ENCODE measurements around the gene TAGLN. TPM values are rescaled to one million over a fixed set of nuclear protein-coding genes. Genes with fewer than 3 reads are reported as not detected.
A peak's percentile ranks its signal among the peaks of the same experiment; 100 is the strongest.

Gene TAGLN
- total and polyA plus RNA-seq, 2 donors (not counting 1 experiment from before 2014, with no cell fraction given): 17.9 to 51.8 TPM

DNA sequence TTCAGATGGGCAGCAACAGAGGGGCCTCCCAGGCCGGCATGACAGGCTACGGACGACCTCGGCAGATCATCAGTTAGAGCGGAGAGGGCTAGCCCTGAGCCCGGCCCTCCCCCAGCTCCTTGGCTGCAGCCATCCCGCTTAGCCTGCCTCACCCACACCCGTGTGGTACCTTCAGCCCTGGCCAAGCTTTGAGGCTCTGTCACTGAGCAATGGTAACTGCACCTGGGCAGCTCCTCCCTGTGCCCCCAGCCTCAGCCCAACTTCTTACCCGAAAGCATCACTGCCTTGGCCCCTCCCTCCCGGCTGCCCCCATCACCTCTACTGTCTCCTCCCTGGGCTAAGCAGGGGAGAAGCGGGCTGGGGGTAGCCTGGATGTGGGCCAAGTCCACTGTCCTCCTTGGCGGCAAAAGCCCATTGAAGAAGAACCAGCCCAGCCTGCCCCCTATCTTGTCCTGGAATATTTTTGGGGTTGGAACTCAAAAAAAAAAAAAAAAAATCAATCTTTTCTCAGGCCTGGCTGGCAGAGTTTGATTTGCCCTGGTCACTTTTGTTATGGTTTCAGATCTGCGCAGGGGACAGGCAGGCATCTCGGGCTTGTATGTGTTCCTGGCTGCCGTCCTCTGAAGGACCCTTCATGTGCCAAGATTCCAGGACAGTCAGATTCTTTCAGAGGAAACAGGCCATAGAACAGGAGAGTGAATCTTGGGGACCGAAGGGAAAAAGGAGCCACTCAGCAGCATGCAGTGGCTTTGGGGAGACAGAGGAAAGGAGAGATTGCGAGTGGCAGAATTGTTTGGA, 5.3 kb downstream of the TAGLN start:
- Histone ChIP-seq H3K9me3 (ENCODE audit: control extremely low read depth in 1 of 3, control insufficient read depth in 2 of 3, insufficient read depth in 1 of 3, low read length in 2 of 3) (no peaks in the 10 kb centered on the region), H3K36me3 (replicated peaks in 1 of 2; ENCODE audit: control extremely low read depth in 1 of 2, control insufficient read depth in 1 of 2, extremely low read depth in 1 of 2, insufficient read depth in 2 of 2, low read length in 1 of 2) (peaks cover 0 to 40% of the 10 kb centered on the region in 2 experiments), H3K4me1 (ENCODE audit: control insufficient read depth in 2 of 2, insufficient read depth in 2 of 2, low read length in 2 of 2) (peaks cover 15 to 27% of the 10 kb centered on the region in 2 donors), H3K27ac (ENCODE audit: low read length in 2 of 2) (no peak overlapping the region), H3K79me2 (ENCODE audit: control insufficient read depth, insufficient read depth, low read length) (no peaks in the 10 kb centered on the region), H2AFZ (ENCODE audit: insufficient read depth, low read depth, low read length, poor library complexity, severe bottlenecking) (no peak overlapping the region), H3K4me2 (replicated peaks; ENCODE audit: low read depth, low read length, poor library complexity, severe bottlenecking) (no peak overlapping the region), H3K4me3 (ENCODE audit: control extremely low read depth in 1 of 5, extremely low read depth in 1 of 5, insufficient read depth in 1 of 5, low read depth in 2 of 5, low read length in 4 of 5) (no peak overlapping the region), H4K20me1 (ENCODE audit: control insufficient read depth, insufficient read depth, low read length, poor library complexity, severe bottlenecking) (no peaks in the 10 kb centered on the region), H3K27me3 (replicated peaks in 1 of 4; ENCODE audit: control extremely low read depth in 1 of 4, control insufficient read depth in 3 of 4, insufficient read depth in 4 of 4, low read length in 3 of 4) (no peaks in the 10 kb centered on the region), H3K9ac (ENCODE audit: low read length) (no peak overlapping the region)
- DNase-seq (peak; percentile 12), ATAC-seq (ENCODE audit: low read depth) (no peak)
- H3K4me1 Mint-ChIP-seq: peaks cover 12% of the 10 kb centered on the region
- intact Hi-C loops (cut with micrococcal nuclease): loop anchor here (5.0 kb wide), 1 partner anchor 72 kb away; no protein-coding TSS in a partner anchor
- TF ChIP-seq, protein P1, sequence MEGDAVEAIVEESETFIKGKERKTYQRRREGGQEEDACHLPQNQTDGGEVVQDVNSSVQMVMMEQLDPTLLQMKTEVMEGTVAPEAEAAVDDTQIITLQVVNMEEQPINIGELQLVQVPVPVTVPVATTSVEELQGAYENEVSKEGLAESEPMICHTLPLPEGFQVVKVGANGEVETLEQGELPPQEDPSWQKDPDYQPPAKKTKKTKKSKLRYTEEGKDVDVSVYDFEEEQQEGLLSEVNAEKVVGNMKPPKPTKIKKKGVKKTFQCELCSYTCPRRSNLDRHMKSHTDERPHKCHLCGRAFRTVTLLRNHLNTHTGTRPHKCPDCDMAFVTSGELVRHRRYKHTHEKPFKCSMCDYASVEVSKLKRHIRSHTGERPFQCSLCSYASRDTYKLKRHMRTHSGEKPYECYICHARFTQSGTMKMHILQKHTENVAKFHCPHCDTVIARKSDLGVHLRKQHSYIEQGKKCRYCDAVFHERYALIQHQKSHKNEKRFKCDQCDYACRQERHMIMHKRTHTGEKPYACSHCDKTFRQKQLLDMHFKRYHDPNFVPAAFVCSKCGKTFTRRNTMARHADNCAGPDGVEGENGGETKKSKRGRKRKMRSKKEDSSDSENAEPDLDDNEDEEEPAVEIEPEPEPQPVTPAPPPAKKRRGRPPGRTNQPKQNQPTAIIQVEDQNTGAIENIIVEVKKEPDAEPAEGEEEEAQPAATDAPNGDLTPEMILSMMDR (IDR thresholded peaks at IDR 0.05): no peak
- no peak for TF ChIP-seq EZH2 (IDR thresholded peaks at IDR 0.05; ENCODE audit: borderline replicate concordance, insufficient read depth, low read depth, low read length, poor library complexity, severe bottlenecking)
- CTCF ChIA-PET: interaction anchor here (1.2 to 1.4 kb wide), 3 partner anchors 21 to 24 kb away, joined by 3 to 4 read pairs (median 3); no protein-coding TSS in a partner anchor
- no peak overlapping the region for H3K4me3 Mint-ChIP-seq
- H3K27ac Mint-ChIP-seq: peak overlapping the region; percentile 46
- no peaks in the 10 kb centered on the region for H3K9me3 Mint-ChIP-seq (ENCODE audit: insufficient read depth)
- 96% methylated on average over 15 of the region's 17 CpGs for WGBS (ENCODE audit: insufficient coverage)
- H3K27me3 Mint-ChIP-seq: no peaks in the 10 kb centered on the region
- POLR2A ChIA-PET: interaction anchor here (1.0 kb wide), 1 partner anchor 21 kb away, joined by 3 read pairs; no protein-coding TSS in a partner anchor

All from B cell (primary cell).